Skin of body (tissue), 2 donors: ENCODE measurements around the gene GPR89B. TPM values are rescaled to one million over a fixed set of nuclear protein-coding genes. Genes with fewer than 3 reads are reported as not detected.
"Not testable (repeated sequence)": the region's sequence is repeated elsewhere in the genome, so short reads cannot be mapped to it uniquely, and the experiment has no call there.

Experiments
- DNase-seq: peaks from one replicate; lab custom pipeline; 2025; lab: John Stamatoyannopoulos, UW
- total RNA-seq: library from RNA; depleted of rRNA; stranded (reverse); fragments of >200 nt; gene quantifications from one replicate; pipeline ENCODE4 v1.2.3, GENCODE V29; 2014

Gene GPR89B
- total RNA-seq, 1 donor from 2014 or later: 16.2 TPM

- not testable (repeated sequence) for DNase-seq
Observed at GRCh38 chr1:147940456-147940855, 12.2 kb downstream of the GPR89B start.

- DNase-seq: not testable (repeated sequence)
Observed at GRCh38 chr1:147942563-147942962, 14.3 kb downstream of the GPR89B start.

GRCh38 chr1:147949517-147949916, 21.3 kb downstream of the GPR89B start:
- DNase-seq: not testable (repeated sequence)

GRCh38 chr1:147958906-147959305, 30.7 kb downstream of the GPR89B start:
- not testable (repeated sequence) for DNase-seq

GRCh38 chr1:147959680-147960079, 31.5 kb downstream of the GPR89B start:
- not testable (repeated sequence) for DNase-seq

- not testable (repeated sequence) for DNase-seq
Observed at GRCh38 chr1:147964575-147964974, 36.4 kb downstream of the GPR89B start.

GRCh38 chr1:147966657-147967056, 38.4 kb downstream of the GPR89B start:
- not testable (repeated sequence) for DNase-seq

GRCh38 chr1:147978896-147979651, 50.9 kb downstream of the GPR89B start:
- DNase-seq: not testable (repeated sequence)

GRCh38 chr1:147985374-147985773, 57.2 kb downstream of the GPR89B start:
- DNase-seq: not testable (repeated sequence)

- DNase-seq: not testable (repeated sequence)
Observed at GRCh38 chr1:147987893-147988292, 59.7 kb downstream of the GPR89B start.

- DNase-seq: not testable (repeated sequence)
Observed at GRCh38 chr1:147992916-147993315, 64.7 kb downstream of the GPR89B start.

- not testable (repeated sequence) for DNase-seq
Observed at GRCh38 chr1:147993400-147993799, 65.2 kb downstream of the GPR89B start.

- not testable (repeated sequence) for DNase-seq
Observed at GRCh38 chr1:147993825-147994615, 65.8 kb downstream of the GPR89B start.

GRCh38 chr1:147996088-147996487, 67.9 kb downstream of the GPR89B start:
- not testable (repeated sequence) for DNase-seq

GRCh38 chr1:148007724-148008123, 79.5 kb downstream of the GPR89B start:
- not testable (repeated sequence) for DNase-seq

GRCh38 chr1:148010527-148010926, 82.3 kb downstream of the GPR89B start:
- DNase-seq: no peak

- DNase-seq: not testable (repeated sequence)
Observed at GRCh38 chr1:148013177-148014144, 85.2 kb downstream of the GPR89B start.

GRCh38 chr1:148014289-148015200, 86.3 kb downstream of the GPR89B start:
- not testable (repeated sequence) for DNase-seq

GRCh38 chr1:148024918-148025317, 96.7 kb downstream of the GPR89B start:
- DNase-seq: not testable (repeated sequence)

GRCh38 chr1:148027004-148027403, 98.8 kb downstream of the GPR89B start:
- not testable (repeated sequence) for DNase-seq
